A673 (cell line): ENCODE results near the gene APBA3. TPM values are rescaled to one million over a fixed set of nuclear protein-coding genes. Genes with fewer than 3 reads are reported as not detected.

Source experiments
- BruUV-seq: library from RNA; stranded (reverse); fragments of 400-500 nt; replicated peaks from 2 replicates; lab custom pipeline; 2021; lab: Mats Ljungman, UMichigan
- CTCF ChIA-PET: fragments of 300-600 bp; sonication (Branson Sonifier 250); formaldehyde crosslinking; loops from one replicate; lab custom pipeline; 2022; ENCODE audit warnings: antibody characterized with exemption; lab: Charles Lee
- POLR2A ChIA-PET: fragments of 300-600 bp; sonication (Branson Sonifier 250); formaldehyde crosslinking; loops from one replicate; lab custom pipeline; 2022; ENCODE audit warnings: antibody characterized with exemption; ENCODE audit not compliant: low non-redundant PET; lab: Charles Lee
- DNase-seq: peaks from one replicate; pipeline ENCODE4 v3.0.0-alpha.2; 2015; ENCODE audit warnings: low spot score
- H3K27ac ChIP-seq: fragments of 200-600 bp; sonication (generic); 2 replicates; pipeline ENCODE4 v1.5.1; 2016; ENCODE audit warnings: mixed run types, low read depth, mild to moderate bottlenecking, mixed read lengths, antibody characterized with exemption, low read length; ENCODE audit not compliant: poor library complexity, severe bottlenecking
- H3K27me3 ChIP-seq: fragments of 200-600 bp; sonication (generic); replicated peaks from 2 replicates; pipeline ENCODE4 v1.6.1; 2017; ENCODE audit warnings: mixed run types, low read depth, mild to moderate bottlenecking, mixed read lengths, antibody characterized with exemption, low read length; ENCODE audit not compliant: insufficient read depth, poor library complexity
- H3K36me3 ChIP-seq: fragments of 200-600 bp; sonication (generic); 2 replicates; pipeline ENCODE4 v1.6.1; 2016; ENCODE audit warnings: mixed run types, mild to moderate bottlenecking, mixed read lengths, antibody characterized with exemption, low read length; ENCODE audit not compliant: insufficient read depth, poor library complexity, severe bottlenecking
- H3K4me1 ChIP-seq: fragments of 200-600 bp; sonication (generic); 2 replicates; pipeline ENCODE4 v1.6.1; 2017; ENCODE audit warnings: mixed run types, mild to moderate bottlenecking, mixed read lengths, antibody characterized with exemption, low read length; ENCODE audit not compliant: insufficient read depth, poor library complexity, severe bottlenecking
- H3K4me3 ChIP-seq: fragments of 200-600 bp; sonication (generic); 2 replicates; pipeline ENCODE4 v1.5.1; 2016; ENCODE audit warnings: low read depth, mixed run types, mild to moderate bottlenecking, mixed read lengths, low read length; ENCODE audit not compliant: poor library complexity, severe bottlenecking
- H3K9me3 ChIP-seq: fragments of 200-600 bp; sonication (generic); 2 replicates; pipeline ENCODE4 v1.6.1; 2016; ENCODE audit warnings: mixed run types, low read depth, mild to moderate bottlenecking, mixed read lengths, antibody characterized with exemption, low read length; ENCODE audit not compliant: poor library complexity, severe bottlenecking
- CTCF ChIP-seq: fragments of 300-800, 200-600 bp; sonication (generic); conservative IDR thresholded peaks from 2 replicates; pipeline ENCODE4 v1.5.1; 2017; ENCODE audit warnings: low read depth, mild to moderate bottlenecking, antibody characterized with exemption, low read length, moderate library complexity, mixed read lengths
- EZH2 ChIP-seq: fragments of 200-600 bp; sonication (generic); IDR thresholded peaks from 2 replicates; pipeline ENCODE4 v1.6.1; 2017; ENCODE audit warnings: borderline replicate concordance, low read depth, mild to moderate bottlenecking, mixed read lengths, antibody characterized with exemption, low read length; ENCODE audit not compliant: poor library complexity, severe bottlenecking
- intact Hi-C: fragments of 100-400 bp; cut with micrococcal nuclease; formaldehyde crosslinking; loops from one replicate; pipeline ENCODE4 v1.10.0; 2022; ENCODE audit not compliant: unreplicated experiment
- total RNA-seq: library from RNA; stranded (reverse); gene quantifications from 2 replicates; pipeline ENCODE4 v1.2.3, GENCODE V29; 2021

The APBA3 gene
- total RNA-seq, 1 experiment from 2014 or later, result 30.0 TPM

GRCh38 chr19:3775831-3776230 is 14.3 kb upstream of the APBA3 start:
- no peak for TF ChIP-seq CTCF
- TF ChIP-seq EZH2, result no peak
- POLR2A ChIA-PET, result no interaction called here
- CTCF ChIA-PET, result no interaction called here
- Histone ChIP-seq H3K36me3 (no peaks in the 10 kb centered on the region), H3K27ac (no peak overlapping the region), H3K27me3 (no peaks in the 10 kb centered on the region), H3K4me1 (no peaks in the 10 kb centered on the region), H3K9me3 (no peaks in the 10 kb centered on the region), H3K4me3 (no peak overlapping the region)
- BruUV-seq, result no TSS peak
- DNase-seq, result no peak
- intact Hi-C loops, result no loop called here

GRCh38 chr19:3775374-3775711 is 13.9 kb upstream of the APBA3 start:
- Histone ChIP-seq H3K27ac (no peak overlapping the region), H3K4me1 (no peaks in the 10 kb centered on the region), H3K9me3 (no peaks in the 10 kb centered on the region), H3K36me3 (no peaks in the 10 kb centered on the region), H3K4me3 (no peak overlapping the region), H3K27me3 (no peaks in the 10 kb centered on the region)
- no peak for DNase-seq
- ChIA-PET POLR2A (no interaction called here), CTCF (no interaction called here)
- BruUV-seq, result no TSS peak
- intact Hi-C loops, result no loop called here
- TF ChIP-seq CTCF (no peak), EZH2 (no peak)

GRCh38 chr19:3774621-3775373 is 13.3 kb upstream of the APBA3 start:
- no peak for DNase-seq

More at GRCh38 chr19:3774621-3775373, 13.3 kb upstream of the APBA3 start:
- Histone ChIP-seq H3K9me3 (no peaks in the 10 kb centered on the region), H3K27ac (no peak overlapping the region), H3K4me1 (no peaks in the 10 kb centered on the region), H3K36me3 (no peaks in the 10 kb centered on the region), H3K4me3 (no peak overlapping the region), H3K27me3 (no peaks in the 10 kb centered on the region)
- no TSS peak for BruUV-seq
- CTCF ChIA-PET, result no interaction called here
- TF ChIP-seq EZH2, result no peak
- no peak for TF ChIP-seq CTCF
- POLR2A ChIA-PET, result no interaction called here
- intact Hi-C loops, result no loop called here
